Astrocyte (in vitro differentiated cells and primary cell): Measurements from ENCODE around the gene OSMR. TPM values are rescaled to one million over a fixed set of nuclear protein-coding genes. Genes with fewer than 3 reads are reported as not detected.

Source experiments
- DNase-seq: peaks from one replicate; pipeline ENCODE4 v3.0.0-alpha.2; 2010; ENCODE audit warnings: low read depth
- FAIRE-seq: peaks from 2 replicates; lab custom pipeline; 2011; peaks lifted over from hg19 to GRCh38; lab: Jason Lieb, UNC
- H2AFZ ChIP-seq: 2 replicates; pipeline ENCODE4 v1.6.0; 2012; ENCODE audit warnings: low read depth, low read length, inconsistent platforms
- H3K27ac ChIP-seq: 2 replicates; pipeline ENCODE4 v1.5.1; 2011; ENCODE audit warnings: low read depth, low read length, inconsistent platforms
- H3K27me3 ChIP-seq: 2 replicates; pipeline ENCODE4 v1.6.0; 2011; ENCODE audit warnings: low read length, inconsistent platforms; ENCODE audit not compliant: insufficient read depth
- H3K36me3 ChIP-seq: 2 replicates; pipeline ENCODE4 v1.5.1; 2011; ENCODE audit warnings: low read length, inconsistent platforms; ENCODE audit not compliant: insufficient read depth
- H3K4me1 ChIP-seq: 2 replicates; pipeline ENCODE4 v1.5.1; 2011; ENCODE audit warnings: low read length, inconsistent platforms; ENCODE audit not compliant: insufficient read depth
- H3K4me2 ChIP-seq: 2 replicates; pipeline ENCODE4 v1.6.0; 2012; ENCODE audit warnings: low read length, inconsistent platforms
- H3K4me3 ChIP-seq: 2 replicates; pipeline ENCODE4 v1.5.1; 2011; ENCODE audit warnings: low read depth, mild to moderate bottlenecking, low read length, inconsistent platforms; ENCODE audit not compliant: insufficient read depth
- H3K79me2 ChIP-seq: 2 replicates; pipeline ENCODE4 v1.6.0; 2012; ENCODE audit warnings: mild to moderate bottlenecking, low read length, inconsistent platforms; ENCODE audit not compliant: insufficient read depth
- H3K9ac ChIP-seq: 2 replicates; pipeline ENCODE4 v1.6.0; 2012; ENCODE audit warnings: mild to moderate bottlenecking, low read length, inconsistent platforms
- H3K9me3 ChIP-seq: 2 replicates; pipeline ENCODE4 v1.5.1; 2012; ENCODE audit warnings: low read depth, mild to moderate bottlenecking, low read length, inconsistent platforms; ENCODE audit not compliant: insufficient read depth
- H4K20me1 ChIP-seq: 2 replicates; pipeline ENCODE4 v1.6.0; 2012; ENCODE audit warnings: low read length, inconsistent platforms; ENCODE audit not compliant: insufficient read depth
- H3K27ac Mint-ChIP-seq: one replicate; pipeline ENCODE4 v1.8.0; 2021; ENCODE audit warnings: mild to moderate bottlenecking, mixed read lengths; ENCODE audit not compliant: unreplicated experiment
- H3K27me3 Mint-ChIP-seq: one replicate; pipeline ENCODE4 v1.8.0; 2021; ENCODE audit warnings: low read depth, mixed read lengths; ENCODE audit not compliant: unreplicated experiment
- H3K36me3 Mint-ChIP-seq: one replicate; pipeline ENCODE4 v1.8.0; 2021; ENCODE audit warnings: low read depth, mixed read lengths; ENCODE audit not compliant: unreplicated experiment
- H3K4me1 Mint-ChIP-seq: one replicate; pipeline ENCODE4 v1.8.0; 2021; ENCODE audit warnings: low read depth, mixed read lengths; ENCODE audit not compliant: unreplicated experiment
- H3K4me3 Mint-ChIP-seq: one replicate; pipeline ENCODE4 v1.8.0; 2021; ENCODE audit warnings: mild to moderate bottlenecking, moderate library complexity, mixed read lengths; ENCODE audit not compliant: unreplicated experiment
- H3K9me3 Mint-ChIP-seq: one replicate; pipeline ENCODE4 v1.8.0; 2021; ENCODE audit warnings: mild to moderate bottlenecking, mixed read lengths; ENCODE audit not compliant: unreplicated experiment
- EZH2 ChIP-seq: IDR thresholded peaks from 2 replicates; pipeline ENCODE4 v1.6.1; 2012; ENCODE audit warnings: mild to moderate bottlenecking, low read length, inconsistent platforms; ENCODE audit not compliant: insufficient read depth
- total RNA-seq: library from RNA; stranded (reverse); gene quantifications from 2 replicates; pipeline ENCODE4 v1.2.1, GENCODE V29; 2021
- TF ChIP-seq, protein P1 (sequence below): IDR thresholded peaks from 2 replicates; pipeline ENCODE4 v1.5.1; 2011; ENCODE audit warnings: low read depth, mild to moderate bottlenecking, inconsistent platforms, low read length, moderate library complexity; ENCODE audit not compliant: insufficient read depth

OSMR gene
- total RNA-seq, 1 donor from 2014 or later: 38.6 TPM

DNA sequence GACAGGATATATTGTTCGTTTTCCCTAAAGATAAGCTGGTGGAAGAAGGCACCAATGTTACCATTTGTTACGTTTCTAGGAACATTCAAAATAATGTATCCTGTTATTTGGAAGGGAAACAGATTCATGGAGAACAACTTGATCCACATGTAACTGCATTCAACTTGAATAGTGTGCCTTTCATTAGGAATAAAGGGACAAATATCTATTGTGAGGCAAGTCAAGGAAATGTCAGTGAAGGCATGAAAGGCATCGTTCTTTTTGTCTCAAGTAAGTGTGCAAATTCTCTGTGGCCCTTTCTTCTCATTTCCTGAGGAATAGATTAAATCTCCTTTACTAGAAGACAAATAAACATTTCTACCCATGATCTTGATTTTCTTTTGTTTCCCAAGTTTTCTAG, 38.0 kb downstream of the OSMR start:
- Mint-ChIP-seq H3K27ac (no peak overlapping the region), H3K27me3 (no peaks in the 10 kb centered on the region), H3K4me3 (no peak overlapping the region), H3K36me3 (peaks cover 42% of the 10 kb centered on the region), H3K9me3 (peaks cover 2% of the 10 kb centered on the region), H3K4me1 (no peaks in the 10 kb centered on the region)
- H3K4me2 ChIP-seq: no peak overlapping the region
- DNase-seq (no peak), FAIRE-seq (no peak)
- no peaks in the 10 kb centered on the region for H3K9me3 ChIP-seq
- H3K27ac ChIP-seq: no peak overlapping the region
- H3K4me1 ChIP-seq: peaks cover 3% of the 10 kb centered on the region
- H3K4me3 ChIP-seq: no peak overlapping the region
- H3K27me3 ChIP-seq: no peaks in the 10 kb centered on the region
- no peak overlapping the region for H3K9ac ChIP-seq
- no peaks in the 10 kb centered on the region for H3K79me2 ChIP-seq
- TF ChIP-seq, protein P1, sequence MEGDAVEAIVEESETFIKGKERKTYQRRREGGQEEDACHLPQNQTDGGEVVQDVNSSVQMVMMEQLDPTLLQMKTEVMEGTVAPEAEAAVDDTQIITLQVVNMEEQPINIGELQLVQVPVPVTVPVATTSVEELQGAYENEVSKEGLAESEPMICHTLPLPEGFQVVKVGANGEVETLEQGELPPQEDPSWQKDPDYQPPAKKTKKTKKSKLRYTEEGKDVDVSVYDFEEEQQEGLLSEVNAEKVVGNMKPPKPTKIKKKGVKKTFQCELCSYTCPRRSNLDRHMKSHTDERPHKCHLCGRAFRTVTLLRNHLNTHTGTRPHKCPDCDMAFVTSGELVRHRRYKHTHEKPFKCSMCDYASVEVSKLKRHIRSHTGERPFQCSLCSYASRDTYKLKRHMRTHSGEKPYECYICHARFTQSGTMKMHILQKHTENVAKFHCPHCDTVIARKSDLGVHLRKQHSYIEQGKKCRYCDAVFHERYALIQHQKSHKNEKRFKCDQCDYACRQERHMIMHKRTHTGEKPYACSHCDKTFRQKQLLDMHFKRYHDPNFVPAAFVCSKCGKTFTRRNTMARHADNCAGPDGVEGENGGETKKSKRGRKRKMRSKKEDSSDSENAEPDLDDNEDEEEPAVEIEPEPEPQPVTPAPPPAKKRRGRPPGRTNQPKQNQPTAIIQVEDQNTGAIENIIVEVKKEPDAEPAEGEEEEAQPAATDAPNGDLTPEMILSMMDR: no peak
- H4K20me1 ChIP-seq: peaks cover 4% of the 10 kb centered on the region
- H2AFZ ChIP-seq: no peak overlapping the region
- peaks cover 36% of the 10 kb centered on the region for H3K36me3 ChIP-seq

DNA sequence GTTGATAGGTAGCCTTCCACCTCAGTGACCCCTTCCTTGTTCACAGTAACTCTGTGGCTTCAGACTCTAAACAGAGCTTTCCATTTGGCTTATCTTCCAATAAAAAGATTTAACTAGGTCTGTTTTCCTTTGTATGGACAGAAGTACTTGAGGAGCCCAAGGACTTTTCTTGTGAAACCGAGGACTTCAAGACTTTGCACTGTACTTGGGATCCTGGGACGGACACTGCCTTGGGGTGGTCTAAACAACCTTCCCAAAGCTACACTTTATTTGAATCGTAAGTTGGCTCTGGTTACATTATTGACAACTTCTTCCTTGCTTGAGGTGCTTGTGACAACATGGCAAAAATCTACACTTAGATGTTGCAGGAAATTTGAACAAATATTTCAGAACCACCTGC, 39.4 kb downstream of the OSMR start:
- Histone ChIP-seq H3K9me3 (no peaks in the 10 kb centered on the region), H2AFZ (no peak overlapping the region), H3K27me3 (no peaks in the 10 kb centered on the region), H4K20me1 (peaks cover 4% of the 10 kb centered on the region), H3K9ac (no peak overlapping the region), H3K27ac (no peak overlapping the region), H3K4me2 (no peak overlapping the region), H3K79me2 (no peaks in the 10 kb centered on the region), H3K36me3 (peaks cover 36% of the 10 kb centered on the region), H3K4me3 (no peak overlapping the region), H3K4me1 (no peaks in the 10 kb centered on the region)
- FAIRE-seq: no peak
- peaks cover 39% of the 10 kb centered on the region for H3K36me3 Mint-ChIP-seq
- TF ChIP-seq, protein P1: no peak
- no peak for TF ChIP-seq EZH2
- no peaks in the 10 kb centered on the region for H3K4me1 Mint-ChIP-seq
- no peak for DNase-seq
- H3K27ac Mint-ChIP-seq: no peak overlapping the region
- no peak overlapping the region for H3K4me3 Mint-ChIP-seq
- H3K27me3 Mint-ChIP-seq: no peaks in the 10 kb centered on the region
- H3K9me3 Mint-ChIP-seq: peaks cover 2% of the 10 kb centered on the region

DNA sequence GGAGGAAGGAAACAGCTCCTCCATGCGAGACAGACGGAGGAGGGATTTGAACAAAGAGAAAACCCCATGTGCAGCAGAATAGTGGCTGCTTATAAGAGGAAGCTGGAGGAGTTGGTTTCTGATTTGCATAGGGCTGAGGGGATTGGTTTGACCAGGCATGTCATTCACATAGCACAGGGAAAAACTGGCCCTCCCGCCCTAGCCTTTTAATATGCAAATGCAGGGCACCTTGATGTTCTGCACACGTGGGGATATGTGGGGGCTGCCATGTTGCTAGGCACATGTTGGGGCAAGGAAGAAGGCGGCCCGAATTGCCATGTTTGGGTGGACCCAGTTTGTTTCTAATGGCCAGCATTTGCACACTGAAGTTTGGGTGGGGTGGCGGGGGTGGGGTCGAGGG, 42.2 kb downstream of the OSMR start:
- Mint-ChIP-seq H3K9me3 (peaks cover 2% of the 10 kb centered on the region), H3K27me3 (no peaks in the 10 kb centered on the region), H3K4me1 (no peaks in the 10 kb centered on the region), H3K36me3 (peaks cover 39% of the 10 kb centered on the region), H3K4me3 (no peak overlapping the region), H3K27ac (no peak overlapping the region)
- Histone ChIP-seq H3K4me2 (no peak overlapping the region), H3K4me1 (no peaks in the 10 kb centered on the region), H4K20me1 (no peaks in the 10 kb centered on the region), H3K27me3 (no peaks in the 10 kb centered on the region), H3K9me3 (no peaks in the 10 kb centered on the region), H3K27ac (no peak overlapping the region), H3K79me2 (no peaks in the 10 kb centered on the region), H3K4me3 (no peak overlapping the region), H3K9ac (no peak overlapping the region), H2AFZ (no peak overlapping the region), H3K36me3 (peaks cover 30% of the 10 kb centered on the region)
- TF ChIP-seq EZH2: no peak
- TF ChIP-seq, protein P1: no peak
- DNase-seq (no peak), FAIRE-seq (no peak)
